Measurements from ENCODE around the gene CCDC192. TPM values are rescaled to one million over a fixed set of nuclear protein-coding genes. Genes with fewer than 3 reads are reported as not detected.

The CCDC192 gene
- polyA plus RNA-seq, 3 donors, result not detected

- no CpG with 5 or more reads among the region's 2 CpGs for WGBS (ENCODE audit: insufficient coverage)
These were observed 235.6 kb downstream of the CCDC192 start for GRCh38 chr5:127938746-127939145.

GRCh38 chr5:127940854-127941253, 237.7 kb downstream of the CCDC192 start:
- no CpG with 5 or more reads among the region's 1 CpG for WGBS (ENCODE audit: insufficient coverage)
- Mint-ChIP-seq H3K4me1 (peaks cover 14% of the 10 kb centered on the region), H3K27ac (no peak overlapping the region), H3K27me3 (ENCODE audit: low read depth in 3 of 3) (no peaks in the 10 kb centered on the region), H3K36me3 (no peaks in the 10 kb centered on the region), H3K9me3 (peaks cover 0 to 2% (median 0%) of the 10 kb centered on the region in 7 donors), H3K4me3 (no peak overlapping the region)
- Histone ChIP-seq H3K27ac (ENCODE audit: low read depth in 1 of 2, low read length in 2 of 2) (no peak overlapping the region), H2AFZ (ENCODE audit: insufficient read depth, low read depth, low read length, poor library complexity, severe bottlenecking) (no peak overlapping the region), H3K27me3 (ENCODE audit: control insufficient read depth in 2 of 2, insufficient read depth in 2 of 2, low read length in 2 of 2) (no peaks in the 10 kb centered on the region), H3K79me2 (ENCODE audit: insufficient read depth, low read length) (no peaks in the 10 kb centered on the region), H4K20me1 (ENCODE audit: insufficient read depth, low read length) (no peaks in the 10 kb centered on the region), H3K9me3 (replicated peaks in 1 of 2; ENCODE audit: control insufficient read depth in 1 of 2, insufficient read depth in 1 of 2, low read length in 2 of 2) (no peaks in the 10 kb centered on the region), H3K4me2 (replicated peaks; ENCODE audit: extremely low read depth, low read length, poor library complexity, severe bottlenecking) (no peak overlapping the region), H3K36me3 (replicated peaks in 1 of 2; ENCODE audit: control insufficient read depth in 1 of 2, insufficient read depth in 2 of 2, low read length in 2 of 2) (no peaks in the 10 kb centered on the region), H3K9ac (ENCODE audit: insufficient read depth, low read length, poor library complexity, severe bottlenecking) (no peak overlapping the region), H3K4me3 (replicated peaks in 1 of 3; ENCODE audit: low read depth in 2 of 3, low read length in 3 of 3) (no peak overlapping the region), H3K4me1 (ENCODE audit: control insufficient read depth in 1 of 2, insufficient read depth in 2 of 2, low read length in 2 of 2) (peaks cover 3 to 6% of the 10 kb centered on the region in 2 donors)
- no peak for TF ChIP-seq CTCF (IDR thresholded peaks at IDR 0.05)
- intact Hi-C loops (cut with micrococcal nuclease), result no loop called here
- no peak for DNase-seq

More at GRCh38 chr5:127938746-127939145, 235.6 kb downstream of the CCDC192 start:
- Histone ChIP-seq H3K4me1 (ENCODE audit: control insufficient read depth in 1 of 2, insufficient read depth in 2 of 2, low read length in 2 of 2) (peaks cover 3 to 6% of the 10 kb centered on the region in 2 donors), H3K4me3 (replicated peaks in 1 of 3; ENCODE audit: low read depth in 2 of 3, low read length in 3 of 3) (no peak overlapping the region), H3K27ac (ENCODE audit: low read depth in 1 of 2, low read length in 2 of 2) (no peak overlapping the region), H3K36me3 (replicated peaks in 1 of 2; ENCODE audit: control insufficient read depth in 1 of 2, insufficient read depth in 2 of 2, low read length in 2 of 2) (no peaks in the 10 kb centered on the region), H3K79me2 (ENCODE audit: insufficient read depth, low read length) (no peaks in the 10 kb centered on the region), H4K20me1 (ENCODE audit: insufficient read depth, low read length) (no peaks in the 10 kb centered on the region), H2AFZ (ENCODE audit: insufficient read depth, low read depth, low read length, poor library complexity, severe bottlenecking) (no peak overlapping the region), H3K9ac (ENCODE audit: insufficient read depth, low read length, poor library complexity, severe bottlenecking) (no peak overlapping the region), H3K4me2 (replicated peaks; ENCODE audit: extremely low read depth, low read length, poor library complexity, severe bottlenecking) (no peak overlapping the region), H3K27me3 (ENCODE audit: control insufficient read depth in 2 of 2, insufficient read depth in 2 of 2, low read length in 2 of 2) (no peaks in the 10 kb centered on the region), H3K9me3 (replicated peaks in 1 of 2; ENCODE audit: control insufficient read depth in 1 of 2, insufficient read depth in 1 of 2, low read length in 2 of 2) (no peaks in the 10 kb centered on the region)
- H3K4me1 Mint-ChIP-seq, result peaks cover 14% of the 10 kb centered on the region
- H3K4me3 Mint-ChIP-seq, result no peak overlapping the region
- no peak for TF ChIP-seq CTCF (IDR thresholded peaks at IDR 0.05)
- H3K27me3 Mint-ChIP-seq (ENCODE audit: low read depth in 3 of 3), result no peaks in the 10 kb centered on the region
- peaks cover 0 to 3% (median 0%) of the 10 kb centered on the region in 7 donors for H3K9me3 Mint-ChIP-seq
- no peaks in the 10 kb centered on the region for H3K36me3 Mint-ChIP-seq
- H3K27ac Mint-ChIP-seq, result no peak overlapping the region
- intact Hi-C loops (cut with micrococcal nuclease), result no loop called here
- no peak for DNase-seq
